ENCODE data around the gene PAK5.
"Not testable (repeated sequence)": the region's sequence is repeated elsewhere in the genome, so short reads cannot be mapped to it uniquely, and the experiment has no call there.

The PAK5 gene

GRCh38 chr20:9672981-9673380 is 165.9 kb downstream of the PAK5 start:
- no peak for DNase-seq

- DNase-seq = no peak
Measured at GRCh38 chr20:9672027-9672426, 166.8 kb downstream of the PAK5 start.

GRCh38 chr20:9668381-9668780 is 170.5 kb downstream of the PAK5 start:
- DNase-seq = no peak

- no peak for DNase-seq
Measured at GRCh38 chr20:9663423-9663822, 175.5 kb downstream of the PAK5 start.

- no peak for DNase-seq
Measured at GRCh38 chr20:9660236-9660868, 178.5 kb downstream of the PAK5 start.

GRCh38 chr20:9647741-9648140 is 191.1 kb downstream of the PAK5 start:
- no peak for DNase-seq

- DNase-seq = no peak
Measured at GRCh38 chr20:9646375-9646774, 192.5 kb downstream of the PAK5 start.

GRCh38 chr20:9642882-9643281 is 196.0 kb downstream of the PAK5 start:
- no peak for DNase-seq

- DNase-seq = not testable (repeated sequence)
Measured at GRCh38 chr20:9641499-9642000, 197.3 kb downstream of the PAK5 start.

GRCh38 chr20:9637889-9638288 is 201.0 kb downstream of the PAK5 start:
- DNase-seq = no peak

- DNase-seq = no peak
Measured at GRCh38 chr20:9635750-9636149, 203.1 kb downstream of the PAK5 start.

- DNase-seq = no peak
Measured at GRCh38 chr20:9634327-9634726, 204.5 kb downstream of the PAK5 start.

- DNase-seq = no peak
Measured at GRCh38 chr20:9632991-9633390, 205.9 kb downstream of the PAK5 start.

GRCh38 chr20:9632265-9632664 is 206.6 kb downstream of the PAK5 start:
- DNase-seq = no peak

- no peak for DNase-seq
Measured at GRCh38 chr20:9630554-9630953, 208.3 kb downstream of the PAK5 start.

GRCh38 chr20:9629831-9630230 is 209.0 kb downstream of the PAK5 start:
- DNase-seq = no peak

- no peak for DNase-seq
Measured at GRCh38 chr20:9628589-9628988, 210.3 kb downstream of the PAK5 start.

GRCh38 chr20:9628141-9628540 is 210.7 kb downstream of the PAK5 start:
- no peak for DNase-seq

GRCh38 chr20:9627219-9627618 is 211.7 kb downstream of the PAK5 start:
- DNase-seq = no peak

- no peak for DNase-seq
Measured at GRCh38 chr20:9626357-9626756, 212.5 kb downstream of the PAK5 start.

GRCh38 chr20:9617940-9618339 is 220.9 kb downstream of the PAK5 start:
- no peak for DNase-seq

GRCh38 chr20:9616833-9617461 is 221.9 kb downstream of the PAK5 start:
- DNase-seq = peak; percentile 53

GRCh38 chr20:9616455-9616805 is 222.4 kb downstream of the PAK5 start:
- no peak for DNase-seq

GRCh38 chr20:9615766-9616454 is 223.0 kb downstream of the PAK5 start:
- DNase-seq = no peak
